Measurements from ENCODE around the gene ERMARD. TPM values are rescaled to one million over a fixed set of nuclear protein-coding genes. Genes with fewer than 3 reads are reported as not detected.

ERMARD gene
- polyA plus RNA-seq, 1 experiment, result 31.8 TPM

GRCh38 chr6:169709293-169709692, 42.1 kb upstream of the ERMARD start:
- POLR2A ChIA-PET, result no interaction called here
- no peak for DNase-seq (ENCODE audit: low read depth)
- H3K36me3 ChIP-seq (ENCODE audit: control insufficient read depth, insufficient read depth, low read length), result peaks cover 6% of the 10 kb centered on the region; the same call in 1 of the 2 replicates
- no peak for TF ChIP-seq CTCF (IDR thresholded peaks at IDR 0.05; ENCODE audit: insufficient read depth, low read depth, low read length)
- CTCF ChIA-PET, result interaction anchor here (0.6 to 1.3 kb wide), 3 partner anchors 10 to 287 kb away, joined by 3 read pairs; no protein-coding TSS in a partner anchor
- H3K27me3 ChIP-seq (ENCODE audit: control insufficient read depth, insufficient read depth, low read length), result no peaks in the 10 kb centered on the region
- no peak overlapping the region for H3K4me3 ChIP-seq (ENCODE audit: low read depth, low read length)

GRCh38 chr6:169710009-169710408, 41.4 kb upstream of the ERMARD start:
- no peak overlapping the region for H3K4me3 ChIP-seq (ENCODE audit: low read depth, low read length)
- DNase-seq (ENCODE audit: low read depth), result no peak
- TF ChIP-seq CTCF (IDR thresholded peaks at IDR 0.05; ENCODE audit: insufficient read depth, low read depth, low read length), result no peak
- POLR2A ChIA-PET, result no interaction called here
- H3K36me3 ChIP-seq (ENCODE audit: control insufficient read depth, insufficient read depth, low read length), result peaks cover 8% of the 10 kb centered on the region; the same call in 1 of the 2 replicates
- no peaks in the 10 kb centered on the region for H3K27me3 ChIP-seq (ENCODE audit: control insufficient read depth, insufficient read depth, low read length)
- CTCF ChIA-PET, result interaction anchor here (1.3 to 1.4 kb wide), 2 partner anchors 9 to 81 kb away, joined by 3 read pairs; no protein-coding TSS in a partner anchor

- Histone ChIP-seq H3K4me3 (ENCODE audit: low read depth, low read length) (no peak overlapping the region), H3K27me3 (ENCODE audit: control insufficient read depth, insufficient read depth, low read length) (no peaks in the 10 kb centered on the region), H3K36me3 (ENCODE audit: control insufficient read depth, insufficient read depth, low read length) (peaks cover 8% of the 10 kb centered on the region; the same call in 1 of the 2 replicates)
- POLR2A ChIA-PET, result no interaction called here
- CTCF ChIA-PET, result no interaction called here
- DNase-seq (ENCODE audit: low read depth), result no peak
- TF ChIP-seq CTCF (IDR thresholded peaks at IDR 0.05; ENCODE audit: insufficient read depth, low read depth, low read length), result no peak
Measured at GRCh38 chr6:169714178-169714577, 37.2 kb upstream of the ERMARD start.

- no peak for TF ChIP-seq CTCF (IDR thresholded peaks at IDR 0.05; ENCODE audit: insufficient read depth, low read depth, low read length)
- Histone ChIP-seq H3K36me3 (ENCODE audit: control insufficient read depth, insufficient read depth, low read length) (peaks cover 8% of the 10 kb centered on the region; the same call in 1 of the 2 replicates), H3K4me3 (ENCODE audit: low read depth, low read length) (no peak overlapping the region), H3K27me3 (ENCODE audit: control insufficient read depth, insufficient read depth, low read length) (no peaks in the 10 kb centered on the region)
- DNase-seq (ENCODE audit: low read depth), result no peak
- ChIA-PET POLR2A (no interaction called here), CTCF (interaction anchor here (0.6 kb wide), 1 partner anchor 11 kb away, joined by 3 read pairs; no protein-coding TSS in a partner anchor)
Measured at GRCh38 chr6:169714595-169714994, 36.8 kb upstream of the ERMARD start.

- POLR2A ChIA-PET, result no interaction called here
- no peak overlapping the region for H3K4me3 ChIP-seq (ENCODE audit: low read depth, low read length)
- CTCF ChIA-PET, result interaction anchor here (1.3 kb wide), 1 partner anchor 10 kb away, joined by 3 read pairs; no protein-coding TSS in a partner anchor
- no peak for DNase-seq (ENCODE audit: low read depth)
- H3K27me3 ChIP-seq (ENCODE audit: control insufficient read depth, insufficient read depth, low read length), result no peaks in the 10 kb centered on the region
- H3K36me3 ChIP-seq (ENCODE audit: control insufficient read depth, insufficient read depth, low read length), result peaks cover 3% of the 10 kb centered on the region; the same call in 1 of the 2 replicates
- TF ChIP-seq CTCF (IDR thresholded peaks at IDR 0.05; ENCODE audit: insufficient read depth, low read depth, low read length), result no peak
Measured at GRCh38 chr6:169719117-169719516, 32.3 kb upstream of the ERMARD start.
